ENCODE data around the gene QSOX1. TPM values are rescaled to one million over a fixed set of nuclear protein-coding genes. Genes with fewer than 3 reads are reported as not detected.
A peak's percentile ranks its signal among the peaks of the same experiment; 100 is the strongest.

QSOX1 gene
- total RNA-seq, 1 experiment from 2014 or later = 135 TPM

GRCh38 chr1:180229483-180230415 lies 75.1 kb downstream of the QSOX1 start, which contains the start of gene LHX4 (continued):
- TF ChIP-seq AR (CRISPR knock-in tag; IDR thresholded peaks at IDR 0.05) = no peak
- no peak for TF ChIP-seq NR1H2 (CRISPR knock-in tag; IDR thresholded peaks at IDR 0.05)
- TF ChIP-seq ZNF317 (CRISPR knock-in tag; IDR thresholded peaks at IDR 0.05; ENCODE audit: borderline replicate concordance, low read depth) = no peak
- peak; percentile 18; the same call in 1 of the 2 replicates for TF ChIP-seq SP1 (CRISPR knock-in tag; conservative IDR thresholded peaks at IDR 0.05)
- no peak for TF ChIP-seq SOX15 (CRISPR knock-in tag; IDR thresholded peaks at IDR 0.05)
- no peak for TF ChIP-seq PRRX2 (CRISPR knock-in tag; IDR thresholded peaks at IDR 0.05)
- TF ChIP-seq SMAD4 (CRISPR knock-in tag; IDR thresholded peaks at IDR 0.05) = no peak
- no peak for TF ChIP-seq IRF2 (CRISPR knock-in tag; IDR thresholded peaks at IDR 0.05; ENCODE audit: borderline replicate concordance, low read depth)
- TF ChIP-seq TEAD4 (CRISPR knock-in tag; IDR thresholded peaks at IDR 0.05) = no peak
- TF ChIP-seq ZBTB21 (CRISPR knock-in tag; IDR thresholded peaks at IDR 0.05; ENCODE audit: borderline replicate concordance) = no peak
- TF ChIP-seq STAT6 (CRISPR knock-in tag; conservative IDR thresholded peaks at IDR 0.05; ENCODE audit: low read depth) = no peak
- no peak for TF ChIP-seq E2F4 (CRISPR knock-in tag; IDR thresholded peaks at IDR 0.05; ENCODE audit: borderline replicate concordance, low read depth)
- TF ChIP-seq ESRRA (CRISPR knock-in tag; IDR thresholded peaks at IDR 0.05; ENCODE audit: borderline replicate concordance) = no peak
- TF ChIP-seq ZNF512 (CRISPR knock-in tag; IDR thresholded peaks at IDR 0.05; ENCODE audit: borderline replicate concordance) = no peak
- TF ChIP-seq MLX (CRISPR knock-in tag; IDR thresholded peaks at IDR 0.05) = no peak
- TF ChIP-seq E2F1 (CRISPR knock-in tag; IDR thresholded peaks at IDR 0.05) = no peak
- no peak for TF ChIP-seq ZMAT4 (CRISPR knock-in tag; IDR thresholded peaks at IDR 0.05)
- 0 out of 2 replicates have a peak, but pooled peaks have one; percentile 13 for TF ChIP-seq SMAD3 (CRISPR knock-in tag; IDR thresholded peaks at IDR 0.05; ENCODE audit: borderline replicate concordance)
- TF ChIP-seq CDX4 (CRISPR knock-in tag; IDR thresholded peaks at IDR 0.05; ENCODE audit: borderline replicate concordance) = no peak
- TF ChIP-seq FOXK1 (CRISPR knock-in tag; IDR thresholded peaks at IDR 0.05) = no peak
- no peak for TF ChIP-seq ETV6 (CRISPR knock-in tag; IDR thresholded peaks at IDR 0.05)

All from WTC11 (cell line).